SH-SY5Y (cell line): ENCODE results near the gene MARCHF10.

ENCODE experiments used
- GATA2 ChIP-seq: IDR thresholded peaks from 2 replicates; pipeline ENCODE4 v1.6.1; 2011; ENCODE audit warnings: mild to moderate bottlenecking, low read depth, low read length
- GATA3 ChIP-seq: IDR thresholded peaks from 2 replicates; pipeline ENCODE4 v1.6.1; 2011; ENCODE audit warnings: low read depth, mild to moderate bottlenecking, low read length, moderate library complexity

GRCh38 chr17:62717889-62718288, 90.2 kb downstream of the MARCHF10 start:
- no peak for TF ChIP-seq GATA3
- TF ChIP-seq GATA2: no peak
